Naive B cell (primary cell): ENCODE results near the gene ZFP92. TPM values are rescaled to one million over a fixed set of nuclear protein-coding genes. Genes with fewer than 3 reads are reported as not detected.
A peak's percentile ranks its signal among the peaks of the same experiment; 100 is the strongest.

Experiments used
- ATAC-seq, 2 donors: fragments of 150-1000 bp; cut with Tn5 transposase; 2 replicates each; pipeline ENCODE4 v1.10.0; 2021; ENCODE audit warnings: low read depth in 2 of 2, mild to moderate bottlenecking in 2 of 2, moderate library complexity in 2 of 2
- DNase-seq: peaks from one replicate; pipeline ENCODE4 v3.0.0; 2022
- H3K27ac Mint-ChIP-seq, 6 donors: one replicate each; pipeline ENCODE4 v1.8.0; 2020 to 2022; ENCODE audit warnings: mild to moderate bottlenecking in 6 of 6, mixed read lengths in 6 of 6, moderate library complexity in 5 of 6, inconsistent platforms in 2 of 6
- H3K27me3 Mint-ChIP-seq, 3 donors: one replicate each; pipeline ENCODE4 v1.8.0; 2021 to 2022; ENCODE audit warnings: mixed read lengths in 3 of 3, mild to moderate bottlenecking in 1 of 3
- H3K36me3 Mint-ChIP-seq, 2 donors: one replicate each; pipeline ENCODE4 v1.8.0; 2020 to 2022; ENCODE audit warnings: mixed read lengths in 2 of 2, inconsistent platforms in 1 of 2, mild to moderate bottlenecking in 1 of 2
- H3K4me1 Mint-ChIP-seq, 3 donors: one replicate each; pipeline ENCODE4 v1.8.0; 2020 to 2022; ENCODE audit warnings: mixed read lengths in 3 of 3, inconsistent platforms in 1 of 3, mild to moderate bottlenecking in 1 of 3, moderate library complexity in 1 of 3
- H3K4me3 Mint-ChIP-seq, 8 donors: one replicate each; pipeline ENCODE4 v1.8.0; 2020 to 2022; ENCODE audit warnings: mild to moderate bottlenecking in 8 of 8, mixed read lengths in 8 of 8, moderate library complexity in 8 of 8, inconsistent platforms in 2 of 8
- H3K9me3 Mint-ChIP-seq, 7 donors: one replicate each; pipeline ENCODE4 v1.8.0; 2020 to 2022; ENCODE audit warnings: mixed read lengths in 7 of 7, mild to moderate bottlenecking in 5 of 7, inconsistent platforms in 2 of 7, moderate library complexity in 1 of 7
- polyA plus RNA-seq, 6 donors: library from polyadenylated mRNA; unstranded; fragments of 300-500 nt; fragmentation: Illumina TruSeq; gene quantifications; one replicate each; pipeline ENCODE4 v1.2.3, GENCODE V29; 2021; ENCODE audit warnings: low read depth in 6 of 6

ZFP92 gene
- polyA plus RNA-seq, 6 donors from 2014 or later: 0.04 to 0.21 (median 0.09) TPM; not detected in 3

DNA sequence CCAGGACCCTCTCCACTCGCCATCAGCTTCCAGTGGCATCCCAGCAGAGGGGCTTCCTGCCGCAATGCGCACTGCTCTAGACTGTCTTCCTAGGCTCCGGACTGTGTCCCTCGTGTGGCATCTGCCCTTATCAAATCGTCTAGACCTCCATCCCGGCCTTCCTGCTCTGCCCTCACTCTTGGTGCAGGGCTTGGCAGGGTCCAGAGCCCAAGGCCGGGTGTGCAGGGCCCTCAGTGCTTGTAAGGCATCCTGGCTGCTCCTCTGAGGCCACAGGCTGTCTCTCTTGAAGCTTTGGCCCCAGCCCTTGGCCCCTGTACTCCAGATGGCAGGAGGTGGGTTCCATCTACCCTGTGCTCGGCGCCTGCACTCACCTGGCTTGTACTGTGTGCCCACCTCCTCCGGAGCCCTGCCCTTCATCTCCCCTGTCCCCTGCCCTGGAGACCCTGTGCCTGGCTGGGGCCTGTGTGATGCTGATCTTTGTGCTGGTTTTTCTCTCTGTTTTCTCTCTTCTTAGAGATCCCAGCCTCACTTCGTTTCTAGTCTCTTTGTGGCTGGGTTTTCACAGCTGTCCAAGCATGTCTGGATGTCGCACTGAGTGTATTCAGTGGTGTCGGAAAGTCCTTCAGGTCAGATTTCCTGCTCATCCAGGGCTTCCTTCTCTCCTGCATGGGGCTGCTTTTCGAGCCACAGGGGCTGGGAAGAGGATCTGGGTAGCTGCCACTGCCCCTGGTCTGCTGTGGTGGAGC lies 38.3 kb downstream of the ZFP92 start:
- H3K27me3 Mint-ChIP-seq: no peaks in the 10 kb centered on the region
- H3K4me1 Mint-ChIP-seq: no peaks in the 10 kb centered on the region
- DNase-seq: no peak
- H3K4me3 Mint-ChIP-seq: no peak overlapping the region
- peaks cover 0 to 8% of the 10 kb centered on the region in 2 donors for H3K36me3 Mint-ChIP-seq
- peak overlapping the region in 1 of 6 donors; percentile 33 for H3K27ac Mint-ChIP-seq
- ATAC-seq: no peak
- peaks cover 0 to 1% (median 0%) of the 10 kb centered on the region in 7 donors for H3K9me3 Mint-ChIP-seq

GRCh38 chrX:153450114-153450948 lies 39.1 kb downstream of the ZFP92 start:
- Mint-ChIP-seq H3K27ac (no peak overlapping the region), H3K4me1 (no peaks in the 10 kb centered on the region), H3K27me3 (no peaks in the 10 kb centered on the region), H3K4me3 (peak overlapping the region in 1 of 8 donors; percentile 23), H3K36me3 (peaks cover 0 to 8% of the 10 kb centered on the region in 2 donors), H3K9me3 (peaks cover 0 to 1% (median 0%) of the 10 kb centered on the region in 7 donors)
- DNase-seq (no peak), ATAC-seq (no peak)

- ATAC-seq (no peak), DNase-seq (no peak)
- H3K4me1 Mint-ChIP-seq: no peaks in the 10 kb centered on the region
- no peaks in the 10 kb centered on the region for H3K27me3 Mint-ChIP-seq
- no peak overlapping the region for H3K4me3 Mint-ChIP-seq
- H3K36me3 Mint-ChIP-seq: peaks cover 0 to 8% of the 10 kb centered on the region in 2 donors
- H3K27ac Mint-ChIP-seq: no peak overlapping the region
- peaks cover 0 to 1% (median 0%) of the 10 kb centered on the region in 7 donors for H3K9me3 Mint-ChIP-seq
These were observed 39.6 kb downstream of the ZFP92 start for GRCh38 chrX:153450949-153451277.

- Mint-ChIP-seq H3K4me1 (no peaks in the 10 kb centered on the region), H3K27ac (no peak overlapping the region), H3K4me3 (no peak overlapping the region), H3K36me3 (peaks cover 0 to 8% of the 10 kb centered on the region in 2 donors), H3K9me3 (peaks cover 0 to 1% (median 0%) of the 10 kb centered on the region in 7 donors), H3K27me3 (no peaks in the 10 kb centered on the region)
- DNase-seq (no peak), ATAC-seq (no peak)
These were observed 43.8 kb downstream of the ZFP92 start for GRCh38 chrX:153454901-153455550.

GRCh38 chrX:153455571-153455970 lies 44.3 kb downstream of the ZFP92 start:
- H3K36me3 Mint-ChIP-seq: peaks cover 0 to 8% of the 10 kb centered on the region in 2 donors
- DNase-seq: no peak
- no peaks in the 10 kb centered on the region for H3K27me3 Mint-ChIP-seq
- no peaks in the 10 kb centered on the region for H3K4me1 Mint-ChIP-seq
- H3K4me3 Mint-ChIP-seq: no peak overlapping the region
- no peak for ATAC-seq
- H3K9me3 Mint-ChIP-seq: peaks cover 0 to 1% (median 0%) of the 10 kb centered on the region in 7 donors
- no peak overlapping the region for H3K27ac Mint-ChIP-seq

DNA sequence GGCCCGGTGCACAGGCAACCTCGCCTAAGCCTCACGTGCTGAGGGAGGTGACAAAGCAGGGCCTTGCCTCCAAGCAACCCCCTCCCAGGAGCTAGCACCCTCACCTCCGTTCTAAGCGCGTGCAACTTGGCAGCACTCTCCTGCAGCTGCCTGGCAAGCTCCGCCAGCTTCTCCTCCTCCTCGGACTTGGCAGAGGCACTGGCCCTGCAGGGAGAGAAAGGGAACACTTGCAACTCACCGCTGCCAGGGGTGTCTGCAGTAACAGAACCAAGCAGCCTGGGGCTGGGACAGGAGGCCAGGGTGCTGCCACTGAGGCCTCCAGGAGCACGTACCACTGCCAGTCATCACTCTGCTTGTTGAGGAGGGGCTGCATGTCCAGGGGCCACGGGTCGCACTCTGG lies 44.9 kb downstream of the ZFP92 start:
- peaks cover 0 to 1% (median 0%) of the 10 kb centered on the region in 7 donors for H3K9me3 Mint-ChIP-seq
- H3K4me3 Mint-ChIP-seq: no peak overlapping the region
- ATAC-seq: no peak
- no peaks in the 10 kb centered on the region for H3K4me1 Mint-ChIP-seq
- no peaks in the 10 kb centered on the region for H3K27me3 Mint-ChIP-seq
- H3K27ac Mint-ChIP-seq: no peak overlapping the region
- no peak for DNase-seq
- H3K36me3 Mint-ChIP-seq: peaks cover 0 to 4% of the 10 kb centered on the region in 2 donors

DNA sequence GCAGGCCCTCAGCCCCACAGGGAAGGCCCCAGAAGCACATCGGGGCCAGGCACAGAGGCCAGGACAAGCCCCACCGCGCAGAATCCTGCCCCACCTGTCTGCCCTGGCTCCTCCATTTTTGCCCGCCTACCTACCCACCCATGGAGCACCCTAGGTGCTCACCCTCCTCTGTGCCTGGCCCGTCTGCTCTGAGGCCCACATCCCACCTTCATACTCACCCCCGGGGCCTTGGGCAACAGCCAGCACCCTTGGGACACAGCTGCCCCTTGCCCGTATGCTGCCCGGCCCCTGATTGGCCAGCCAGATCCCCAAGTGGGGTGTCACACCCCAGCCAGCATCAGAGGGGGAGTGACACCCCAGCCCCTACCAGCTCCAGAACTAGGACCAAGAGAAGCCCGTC lies 45.4 kb downstream of the ZFP92 start:
- Mint-ChIP-seq H3K27me3 (no peaks in the 10 kb centered on the region), H3K36me3 (peaks cover 0 to 3% of the 10 kb centered on the region in 2 donors), H3K9me3 (no peaks in the 10 kb centered on the region), H3K4me1 (no peaks in the 10 kb centered on the region), H3K27ac (no peak overlapping the region), H3K4me3 (no peak overlapping the region)
- DNase-seq (no peak), ATAC-seq (no peak)

DNA sequence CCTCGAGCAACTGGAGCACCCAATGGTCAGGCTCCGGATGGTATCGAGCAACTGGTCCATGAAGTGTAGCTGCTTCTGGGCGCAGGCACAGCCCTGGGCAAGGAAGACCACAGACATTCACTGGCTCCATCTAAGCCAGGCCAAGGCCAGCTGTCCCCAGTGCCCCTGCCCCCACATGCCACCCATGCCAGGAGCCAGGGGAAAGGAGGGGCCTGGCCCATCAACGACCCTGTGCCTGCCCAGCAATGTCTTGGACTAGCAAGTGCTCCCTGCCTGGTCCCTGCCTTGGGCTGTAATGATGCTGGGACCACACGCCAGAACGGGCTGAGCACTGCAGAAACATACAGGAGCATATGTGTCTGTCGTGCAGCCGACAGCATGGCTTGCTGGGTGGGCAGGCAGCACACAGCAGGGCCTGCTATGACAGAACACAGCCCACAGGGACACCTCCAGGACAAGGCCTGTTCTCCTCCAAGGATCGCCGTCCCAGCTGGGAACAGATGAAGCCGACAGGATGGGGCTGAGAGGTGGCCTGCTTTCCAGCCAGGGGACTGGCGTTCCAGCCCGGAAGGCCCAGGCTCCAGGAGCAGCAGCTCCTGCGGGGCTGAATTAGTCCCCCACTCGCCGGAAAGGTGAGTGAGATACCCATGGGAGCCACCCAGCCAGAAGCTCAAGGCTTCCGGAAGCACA lies 46.0 kb downstream of the ZFP92 start:
- H3K9me3 Mint-ChIP-seq: no peaks in the 10 kb centered on the region
- H3K27ac Mint-ChIP-seq: no peak overlapping the region
- no peak for ATAC-seq

DNA sequence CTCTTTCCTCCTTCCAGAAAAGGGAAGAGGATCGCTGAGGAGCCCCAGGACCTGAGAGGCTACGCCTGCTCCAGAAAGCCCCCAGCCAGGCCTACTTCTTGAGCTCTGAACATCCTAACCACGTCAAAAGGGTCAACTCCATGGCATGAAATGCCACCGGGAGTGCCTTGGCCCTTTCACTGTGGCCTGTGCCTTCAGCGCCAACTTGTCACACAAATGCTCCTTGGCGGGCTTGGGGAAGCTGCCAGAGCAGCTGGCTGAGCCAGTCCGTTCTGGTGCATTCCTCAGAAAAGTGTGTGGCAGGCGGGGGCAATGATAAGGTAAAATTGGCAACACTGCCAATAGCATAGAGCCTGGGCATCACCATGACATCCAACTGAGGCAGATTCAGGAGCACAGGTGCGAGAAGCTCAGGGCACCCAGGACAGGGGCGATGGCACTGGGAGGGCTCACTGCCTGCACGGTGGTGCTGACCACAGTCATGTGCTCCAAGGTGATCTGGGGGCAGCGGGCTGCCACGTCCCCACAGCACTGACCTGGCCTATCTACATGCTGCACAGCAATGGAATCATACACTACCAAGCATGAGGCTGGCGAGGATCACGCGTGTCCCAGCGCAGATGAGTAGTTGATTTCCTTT lies 46.7 kb downstream of the ZFP92 start:
- Mint-ChIP-seq H3K36me3 (peaks cover 0 to 4% of the 10 kb centered on the region in 2 donors), H3K4me1 (no peaks in the 10 kb centered on the region), H3K27ac (no peak overlapping the region), H3K27me3 (no peaks in the 10 kb centered on the region), H3K4me3 (no peak overlapping the region), H3K9me3 (no peaks in the 10 kb centered on the region)
- ATAC-seq (no peak), DNase-seq (no peak)

More for the DNA sequence above, 46.0 kb downstream of the ZFP92 start:
- no peak for DNase-seq
- Mint-ChIP-seq H3K4me1 (no peaks in the 10 kb centered on the region), H3K4me3 (no peak overlapping the region), H3K27me3 (no peaks in the 10 kb centered on the region), H3K36me3 (peaks cover 0 to 4% of the 10 kb centered on the region in 2 donors)

DNA sequence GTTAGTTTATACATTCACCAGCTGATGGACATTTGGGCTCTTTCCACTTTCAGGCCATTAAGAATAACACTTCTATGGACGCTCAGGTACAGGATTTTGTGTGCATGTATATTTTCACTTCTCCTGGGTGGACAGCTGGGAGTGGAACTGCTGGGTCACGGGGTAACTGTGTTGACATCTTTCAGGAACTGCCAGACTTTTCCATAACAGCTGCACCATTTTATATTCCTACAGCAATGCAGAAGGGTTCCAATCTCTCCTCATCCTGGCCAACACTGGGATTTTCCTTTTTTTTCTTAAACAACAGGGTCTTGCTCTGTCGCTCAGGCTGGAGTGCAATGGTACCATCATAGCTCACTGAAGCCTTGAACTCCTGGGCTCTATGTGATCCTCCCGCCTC lies 47.2 kb downstream of the ZFP92 start:
- H3K36me3 Mint-ChIP-seq: peaks cover 0 to 4% of the 10 kb centered on the region in 2 donors
- ATAC-seq (no peak), DNase-seq (no peak)
- H3K27ac Mint-ChIP-seq: no peak overlapping the region
- no peaks in the 10 kb centered on the region for H3K27me3 Mint-ChIP-seq
- H3K9me3 Mint-ChIP-seq: no peaks in the 10 kb centered on the region
- H3K4me3 Mint-ChIP-seq: no peak overlapping the region
- H3K4me1 Mint-ChIP-seq: no peaks in the 10 kb centered on the region

GRCh38 chrX:153459986-153460385 lies 48.7 kb downstream of the ZFP92 start:
- peaks cover 4 to 7% (median 6%) of the 10 kb centered on the region in 3 donors for H3K4me1 Mint-ChIP-seq
- no peaks in the 10 kb centered on the region for H3K9me3 Mint-ChIP-seq
- H3K4me3 Mint-ChIP-seq: no peak overlapping the region
- no peak for DNase-seq
- H3K36me3 Mint-ChIP-seq: peaks cover 0 to 4% of the 10 kb centered on the region in 2 donors
- ATAC-seq: no peak
- no peak overlapping the region for H3K27ac Mint-ChIP-seq
- H3K27me3 Mint-ChIP-seq: no peaks in the 10 kb centered on the region

- peak; percentile 28 to 54 for ATAC-seq
- Mint-ChIP-seq H3K4me1 (peaks cover 4 to 7% (median 6%) of the 10 kb centered on the region in 3 donors), H3K4me3 (no peak overlapping the region), H3K27ac (no peak overlapping the region), H3K9me3 (no peaks in the 10 kb centered on the region), H3K27me3 (no peaks in the 10 kb centered on the region), H3K36me3 (peaks cover 0 to 4% of the 10 kb centered on the region in 2 donors)
- peak; percentile 18 for DNase-seq
These were observed 49.6 kb downstream of the ZFP92 start for GRCh38 chrX:153460826-153461225.
